SK-N-MC (cell line): Measurements from ENCODE around the gene SLC6A6.

ENCODE experiments used
- EZH2 ChIP-seq: fragments of 200-600 bp; sonication (generic); IDR thresholded peaks from one replicate; pipeline ENCODE4 v1.6.1; 2017; ENCODE audit warnings: antibody characterized with exemption
- FOXP2 ChIP-seq: optimal IDR thresholded peaks from 2 replicates; pipeline ENCODE3; 2011; ENCODE audit warnings: mild to moderate bottlenecking, moderate library complexity; ENCODE audit not compliant: insufficient read depth; ENCODE audit errors: extremely low read length, control extremely low read depth
- POLR2AphosphoS5 ChIP-seq: IDR thresholded peaks from 2 replicates; pipeline ENCODE4 v1.6.1; 2012; ENCODE audit warnings: mild to moderate bottlenecking, low read depth, low read length, borderline replicate concordance

DNA sequence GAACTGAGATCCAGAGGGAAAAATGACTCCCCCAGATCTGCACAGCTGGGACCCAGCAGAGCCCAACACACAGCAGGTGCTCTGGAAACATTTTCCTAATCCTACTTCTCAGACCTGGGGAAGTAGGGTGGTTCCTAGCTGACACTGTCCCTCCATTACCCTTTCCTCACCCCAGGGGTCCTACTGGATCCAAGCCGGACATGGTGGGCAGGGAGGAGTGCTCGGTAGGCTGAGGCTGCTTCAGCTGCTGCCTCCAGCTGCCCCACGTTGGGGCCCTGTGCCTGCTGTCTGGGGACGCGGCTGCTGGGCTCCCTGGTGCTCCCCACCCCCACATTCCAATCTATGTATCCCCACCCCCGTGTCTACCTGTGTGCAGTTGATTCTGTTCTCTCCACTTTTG lies 29.8 kb upstream of the SLC6A6 start:
- TF ChIP-seq EZH2 (no peak), POLR2AphosphoS5 (no peak), FOXP2 (no peak)
